Measurements from ENCODE around the gene IMMP2L.

The IMMP2L gene

GRCh38 chr7:111518264-111518663 lies 44.0 kb downstream of the IMMP2L start:
- TF ChIP-seq REST (IDR thresholded peaks at IDR 0.05; ENCODE audit: insufficient read depth in 1 of 2, low read depth in 2 of 2, low read length in 2 of 2), result no peak
- no peak for TF ChIP-seq TAF1 (IDR thresholded peaks at IDR 0.05; ENCODE audit: borderline replicate concordance, insufficient read depth, low read length)
- TF ChIP-seq SIN3A (IDR thresholded peaks at IDR 0.05; ENCODE audit: borderline replicate concordance, insufficient read depth, low read length), result no peak
- TF ChIP-seq FOXP2 (optimal IDR thresholded peaks at IDR 0.05; ENCODE audit: borderline replicate concordance, extremely low read depth, extremely low read length, insufficient read depth), result no peak
- TF ChIP-seq POLR2AphosphoS5 (IDR thresholded peaks at IDR 0.05; ENCODE audit: low read depth, low read length), result no peak

DNA sequence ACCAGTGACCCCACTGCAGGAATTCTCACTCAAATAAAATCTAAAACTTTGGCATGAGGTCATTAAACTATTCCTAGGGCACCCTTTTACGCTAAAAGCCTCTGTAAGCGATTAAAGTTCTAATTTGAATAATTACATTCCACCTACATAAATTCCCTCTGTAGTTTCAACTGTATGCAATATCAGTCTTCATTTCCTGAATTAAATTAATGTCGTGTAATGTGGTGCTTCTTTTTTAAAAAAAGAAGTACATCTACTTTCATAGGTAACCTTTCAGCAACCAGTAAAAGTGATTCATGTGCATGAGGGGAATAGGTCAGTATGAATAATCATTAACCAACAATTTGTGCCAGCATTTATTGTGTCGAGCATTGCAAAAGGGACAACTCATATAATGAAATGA lies 44.7 kb downstream of the IMMP2L start:
- TF ChIP-seq POLR2AphosphoS5 (IDR thresholded peaks at IDR 0.05; ENCODE audit: low read depth, low read length) (no peak), TAF1 (IDR thresholded peaks at IDR 0.05; ENCODE audit: borderline replicate concordance, insufficient read depth, low read length) (no peak), SIN3A (IDR thresholded peaks at IDR 0.05; ENCODE audit: borderline replicate concordance, insufficient read depth, low read length) (no peak), FOXP2 (optimal IDR thresholded peaks at IDR 0.05; ENCODE audit: borderline replicate concordance, extremely low read depth, extremely low read length, insufficient read depth) (no peak), REST (IDR thresholded peaks at IDR 0.05; ENCODE audit: insufficient read depth in 1 of 2, low read depth in 2 of 2, low read length in 2 of 2) (no peak)

- TF ChIP-seq POLR2AphosphoS5 (IDR thresholded peaks at IDR 0.05; ENCODE audit: low read depth, low read length) (no peak), SIN3A (IDR thresholded peaks at IDR 0.05; ENCODE audit: borderline replicate concordance, insufficient read depth, low read length) (no peak), FOXP2 (optimal IDR thresholded peaks at IDR 0.05; ENCODE audit: borderline replicate concordance, extremely low read depth, extremely low read length, insufficient read depth) (no peak), REST (IDR thresholded peaks at IDR 0.05; ENCODE audit: insufficient read depth in 1 of 2, low read depth in 2 of 2, low read length in 2 of 2) (no peak)
Observed at GRCh38 chr7:111516612-111517011, 45.7 kb downstream of the IMMP2L start.

GRCh38 chr7:111513566-111513965 lies 48.7 kb downstream of the IMMP2L start:
- TF ChIP-seq REST (IDR thresholded peaks at IDR 0.05; ENCODE audit: insufficient read depth in 1 of 2, low read depth in 2 of 2, low read length in 2 of 2) (no peak), FOXP2 (optimal IDR thresholded peaks at IDR 0.05; ENCODE audit: borderline replicate concordance, extremely low read depth, extremely low read length, insufficient read depth) (no peak), SIN3A (IDR thresholded peaks at IDR 0.05; ENCODE audit: borderline replicate concordance, insufficient read depth, low read length) (no peak), POLR2AphosphoS5 (IDR thresholded peaks at IDR 0.05; ENCODE audit: low read depth, low read length) (no peak), TAF1 (IDR thresholded peaks at IDR 0.05; ENCODE audit: borderline replicate concordance, insufficient read depth, low read length) (no peak)

- TF ChIP-seq POLR2AphosphoS5 (IDR thresholded peaks at IDR 0.05; ENCODE audit: low read depth, low read length), result no peak
- no peak for TF ChIP-seq TAF1 (IDR thresholded peaks at IDR 0.05; ENCODE audit: borderline replicate concordance, insufficient read depth, low read length)
- TF ChIP-seq FOXP2 (optimal IDR thresholded peaks at IDR 0.05; ENCODE audit: borderline replicate concordance, extremely low read depth, extremely low read length, insufficient read depth), result no peak
- TF ChIP-seq SIN3A (IDR thresholded peaks at IDR 0.05; ENCODE audit: borderline replicate concordance, insufficient read depth, low read length), result no peak
- no peak for TF ChIP-seq REST (IDR thresholded peaks at IDR 0.05; ENCODE audit: insufficient read depth in 1 of 2, low read depth in 2 of 2, low read length in 2 of 2)
Observed at GRCh38 chr7:111511845-111512244, 50.4 kb downstream of the IMMP2L start.
